Measurements from ENCODE around the gene TICAM1. TPM values are rescaled to one million over a fixed set of nuclear protein-coding genes. Genes with fewer than 3 reads are reported as not detected.
"Not testable (repeated sequence)": the region's sequence is repeated elsewhere in the genome, so short reads cannot be mapped to it uniquely, and the experiment has no call there.

TICAM1 gene
- polyA plus RNA-seq, 1 experiment, result 1.0 TPM

DNA sequence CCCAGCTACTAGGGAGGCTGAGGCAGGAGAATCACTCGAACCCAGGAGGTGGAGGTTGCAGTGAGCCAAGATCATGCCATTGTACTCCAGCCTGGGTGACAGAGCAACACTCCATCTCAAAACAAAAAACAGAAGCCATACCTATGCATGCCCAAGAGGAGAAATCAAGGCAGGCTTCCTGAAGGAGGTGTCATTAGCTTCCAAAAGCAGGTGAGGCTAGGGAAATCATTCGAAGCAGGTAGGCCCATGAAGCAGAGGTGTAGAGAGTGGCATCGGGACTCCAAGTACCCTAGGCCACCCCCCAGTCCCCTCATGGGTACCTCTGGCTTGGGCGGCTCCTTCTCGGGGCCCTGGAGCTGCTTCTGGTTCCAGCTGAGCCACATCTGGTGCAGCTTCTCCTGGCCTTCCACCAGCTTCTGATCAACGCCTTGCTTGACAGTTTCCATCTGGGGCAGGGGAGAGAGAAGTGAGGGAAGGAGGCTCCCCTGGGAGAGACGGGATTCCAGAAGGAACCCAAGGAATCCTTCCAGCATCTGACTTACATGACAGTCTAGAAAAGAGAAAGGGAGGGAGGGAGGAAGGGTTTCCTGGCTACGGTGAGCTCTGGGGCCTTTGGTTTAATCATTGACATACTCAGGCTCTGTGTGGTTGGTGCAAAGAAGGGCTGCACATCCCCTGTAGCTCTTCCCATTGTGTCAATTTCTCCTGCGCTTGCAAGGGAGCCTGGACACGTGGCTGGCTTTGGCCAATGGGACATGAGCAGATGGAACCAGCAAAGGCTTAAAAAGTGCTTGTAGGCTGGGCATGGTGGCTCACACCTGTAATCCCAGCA, 13.1 kb upstream of the TICAM1 start:
- peak overlapping the region; percentile 40 for H3K27ac ChIP-seq (ENCODE audit: low read depth, low read length)
- no peak overlapping the region for H3K4me3 ChIP-seq (ENCODE audit: low read depth, low read length)
- TF ChIP-seq, protein P1, sequence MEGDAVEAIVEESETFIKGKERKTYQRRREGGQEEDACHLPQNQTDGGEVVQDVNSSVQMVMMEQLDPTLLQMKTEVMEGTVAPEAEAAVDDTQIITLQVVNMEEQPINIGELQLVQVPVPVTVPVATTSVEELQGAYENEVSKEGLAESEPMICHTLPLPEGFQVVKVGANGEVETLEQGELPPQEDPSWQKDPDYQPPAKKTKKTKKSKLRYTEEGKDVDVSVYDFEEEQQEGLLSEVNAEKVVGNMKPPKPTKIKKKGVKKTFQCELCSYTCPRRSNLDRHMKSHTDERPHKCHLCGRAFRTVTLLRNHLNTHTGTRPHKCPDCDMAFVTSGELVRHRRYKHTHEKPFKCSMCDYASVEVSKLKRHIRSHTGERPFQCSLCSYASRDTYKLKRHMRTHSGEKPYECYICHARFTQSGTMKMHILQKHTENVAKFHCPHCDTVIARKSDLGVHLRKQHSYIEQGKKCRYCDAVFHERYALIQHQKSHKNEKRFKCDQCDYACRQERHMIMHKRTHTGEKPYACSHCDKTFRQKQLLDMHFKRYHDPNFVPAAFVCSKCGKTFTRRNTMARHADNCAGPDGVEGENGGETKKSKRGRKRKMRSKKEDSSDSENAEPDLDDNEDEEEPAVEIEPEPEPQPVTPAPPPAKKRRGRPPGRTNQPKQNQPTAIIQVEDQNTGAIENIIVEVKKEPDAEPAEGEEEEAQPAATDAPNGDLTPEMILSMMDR (IDR thresholded peaks at IDR 0.05; ENCODE audit: low read depth, low read length), result no peak
- ChIA-PET CTCF (interaction anchor here (0.5 to 4.9 kb wide), 2 partner anchors 33 to 163 kb away, joined by 6 to 35 read pairs; no protein-coding TSS in a partner anchor), POLR2A (interaction anchor here (0.6 to 1.6 kb wide), 4 partner anchors 15 to 67 kb away, joined by 3 to 12 read pairs (median 4); partner anchors contain the start of gene PLIN3)
- H3K9me3 ChIP-seq (ENCODE audit: control insufficient read depth, insufficient read depth, low read length), result no peaks in the 10 kb centered on the region; the same call in 1 of the 2 replicates
- H3K27me3 ChIP-seq (ENCODE audit: control insufficient read depth, insufficient read depth, low read length), result no peaks in the 10 kb centered on the region
- DNase-seq (ENCODE audit: low read depth, low spot score), result no peak

DNA sequence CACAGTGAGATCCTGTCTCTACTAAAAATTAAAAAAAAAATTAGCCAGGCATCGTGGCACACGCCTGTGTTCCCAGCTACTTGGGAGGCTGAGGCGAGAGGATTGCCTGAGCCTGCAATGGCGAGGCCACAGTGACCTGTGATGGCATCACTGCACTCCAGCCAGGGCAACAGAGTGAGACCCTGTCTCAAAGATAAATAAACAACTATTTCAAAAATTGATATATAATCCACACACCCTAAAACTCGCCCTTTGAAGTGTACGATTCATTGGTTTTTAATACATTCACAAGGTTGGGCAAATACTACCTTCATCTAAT, 12.1 kb upstream of the TICAM1 start:
- TF ChIP-seq, protein P1 (IDR thresholded peaks at IDR 0.05; ENCODE audit: low read depth, low read length), result no peak
- DNase-seq (ENCODE audit: low read depth, low spot score), result no peak
- ChIA-PET POLR2A (no interaction called here), CTCF (interaction anchor here (4.9 kb wide), 1 partner anchor 32 kb away, joined by 35 read pairs; no protein-coding TSS in a partner anchor)
- Histone ChIP-seq H3K4me3 (ENCODE audit: low read depth, low read length) (no peak overlapping the region), H3K27me3 (ENCODE audit: control insufficient read depth, insufficient read depth, low read length) (no peaks in the 10 kb centered on the region), H3K9me3 (ENCODE audit: control insufficient read depth, insufficient read depth, low read length) (no peaks in the 10 kb centered on the region; the same call in 1 of the 2 replicates), H3K27ac (ENCODE audit: low read depth, low read length) (no peak overlapping the region)

DNA sequence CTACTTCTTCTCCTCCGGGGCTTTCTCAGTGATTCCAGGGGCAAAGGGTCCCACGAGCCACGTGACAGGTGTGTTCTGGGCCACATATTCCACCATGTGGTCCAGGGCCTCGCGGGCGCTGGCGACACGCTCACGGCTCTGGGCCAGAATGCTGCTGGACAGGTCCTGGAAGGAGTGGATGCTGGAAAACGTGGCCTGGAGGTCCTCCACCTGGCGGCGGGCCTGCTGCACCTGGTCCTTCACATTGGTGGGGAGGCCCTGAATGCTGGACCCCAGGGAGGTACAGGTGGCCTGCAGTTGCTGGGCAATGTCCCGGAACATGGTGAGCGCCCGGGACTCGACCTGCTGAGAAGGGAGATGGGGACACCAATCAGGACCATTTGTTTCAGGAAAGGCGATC, 7.7 kb upstream of the TICAM1 start:
- H3K9me3 ChIP-seq (ENCODE audit: control insufficient read depth, insufficient read depth, low read length), result no peaks in the 10 kb centered on the region
- no peak overlapping the region for H3K27ac ChIP-seq (ENCODE audit: low read depth, low read length)
- no peaks in the 10 kb centered on the region for H3K27me3 ChIP-seq (ENCODE audit: control insufficient read depth, insufficient read depth, low read length)
- ChIA-PET POLR2A (interaction anchor here (0.7 kb wide), 1 partner anchor 28 kb away, joined by 3 read pairs; no protein-coding TSS in a partner anchor), CTCF (interaction anchor here (1.1 to 1.2 kb wide), 2 partner anchors 13 to 29 kb away, joined by 3 read pairs; no protein-coding TSS in a partner anchor)
- no peak for DNase-seq (ENCODE audit: low read depth, low spot score)
- TF ChIP-seq, protein P1 (IDR thresholded peaks at IDR 0.05; ENCODE audit: low read depth, low read length), result no peak
- H3K4me3 ChIP-seq (ENCODE audit: low read depth, low read length), result no peak overlapping the region

DNA sequence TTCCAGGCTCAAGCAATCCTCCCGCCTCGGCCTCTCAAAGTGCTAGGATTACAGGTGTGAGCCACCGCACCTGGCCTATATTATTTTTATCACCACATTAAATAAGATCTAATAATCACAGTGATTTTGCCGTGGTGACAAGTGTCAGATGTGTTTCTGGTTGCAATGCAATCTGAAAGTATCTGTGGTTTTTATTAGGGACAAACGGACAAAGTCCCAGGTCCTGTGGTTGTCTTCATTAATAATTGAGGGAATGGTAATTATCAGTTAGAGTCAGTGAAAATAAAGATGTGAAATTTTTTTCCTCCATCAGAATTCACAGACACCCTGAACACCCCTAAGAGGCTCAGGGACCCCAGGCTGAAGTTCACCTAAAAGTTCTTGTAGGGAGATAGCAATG, 1.3 kb upstream of the TICAM1 start:
- CTCF ChIA-PET, result no interaction called here
- H3K27me3 ChIP-seq (ENCODE audit: control insufficient read depth, insufficient read depth, low read length), result no peaks in the 10 kb centered on the region
- no peak for DNase-seq (ENCODE audit: low read depth, low spot score)
- TF ChIP-seq, protein P1 (IDR thresholded peaks at IDR 0.05; ENCODE audit: low read depth, low read length), result no peak
- H3K4me3 ChIP-seq (ENCODE audit: low read depth, low read length), result no peak overlapping the region
- no peak overlapping the region for H3K27ac ChIP-seq (ENCODE audit: low read depth, low read length)
- POLR2A ChIA-PET, result no interaction called here
- no peaks in the 10 kb centered on the region for H3K9me3 ChIP-seq (ENCODE audit: control insufficient read depth, insufficient read depth, low read length)

DNA sequence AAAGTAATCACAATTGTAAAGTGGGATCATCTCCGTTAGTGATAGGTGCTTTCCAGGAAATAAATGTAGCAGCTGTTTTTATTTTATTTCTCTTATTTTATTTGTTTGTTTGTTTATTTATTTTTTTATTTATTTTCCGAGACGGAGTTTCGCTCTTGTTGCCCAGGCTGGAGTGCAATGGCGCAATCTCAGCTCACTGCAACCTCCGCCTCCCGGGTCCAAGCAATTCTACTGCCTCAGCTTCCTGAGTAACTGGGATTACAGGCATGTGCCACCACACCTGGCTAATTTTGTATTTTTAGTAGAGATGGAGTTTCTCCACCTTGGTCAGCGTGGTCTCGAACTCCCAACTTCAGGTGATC, 448 bp upstream of the TICAM1 start:
- H3K4me3 ChIP-seq (ENCODE audit: low read depth, low read length), result peak overlapping the region; percentile 84
- not testable (repeated sequence) for H3K27ac ChIP-seq (ENCODE audit: low read depth, low read length); H3K27me3 ChIP-seq (ENCODE audit: control insufficient read depth, insufficient read depth, low read length); DNase-seq (ENCODE audit: low read depth, low spot score); H3K9me3 ChIP-seq (ENCODE audit: control insufficient read depth, insufficient read depth, low read length)
- ChIA-PET POLR2A (interaction anchor here (0.7 kb wide), 3 partner anchors 15 to 168 kb away, joined by 5 to 9 read pairs (median 8); no protein-coding TSS in a partner anchor), CTCF (interaction anchor here (0.7 kb wide), 1 partner anchor 22 kb away, joined by 7 read pairs; no protein-coding TSS in a partner anchor)
